Stimulated activated CD4-positive, alpha-beta T cell treated with anti-CD3 and anti-CD28 coated beads, Interleukin-2, amount 100 ng/mL, for 48 hours (primary cell): ENCODE data around the gene NBEAL1.
"Not testable (repeated sequence)": the region's sequence is repeated elsewhere in the genome, so short reads cannot be mapped to it uniquely, and the experiment has no call there.

Experiments used
- DNase-seq, 2 donors: peaks; one replicate each; pipeline ENCODE4 v3.0.0-alpha.2; 2020

Gene NBEAL1

DNA sequence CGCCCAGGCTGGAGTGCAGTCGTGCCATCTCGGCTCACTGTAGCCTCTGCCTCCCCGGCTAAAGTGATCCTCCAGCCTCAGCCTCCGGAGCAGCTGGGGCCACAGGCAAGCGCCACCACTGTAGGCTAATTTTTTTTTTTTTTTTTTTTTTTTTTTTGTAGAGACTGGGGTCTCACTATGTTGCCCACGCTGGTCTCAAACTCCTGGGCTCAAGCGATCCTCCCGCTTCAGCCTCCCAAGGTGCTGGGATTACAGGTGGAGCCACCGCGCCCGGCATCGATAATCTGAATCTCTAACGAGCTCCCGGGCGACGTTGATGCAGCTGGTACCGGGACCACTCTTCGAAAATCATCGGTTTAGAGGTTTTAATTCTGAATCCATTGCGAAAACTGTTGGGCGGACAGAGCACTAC is 223.6 kb downstream of the NBEAL1 start:
- no peak for DNase-seq

DNA sequence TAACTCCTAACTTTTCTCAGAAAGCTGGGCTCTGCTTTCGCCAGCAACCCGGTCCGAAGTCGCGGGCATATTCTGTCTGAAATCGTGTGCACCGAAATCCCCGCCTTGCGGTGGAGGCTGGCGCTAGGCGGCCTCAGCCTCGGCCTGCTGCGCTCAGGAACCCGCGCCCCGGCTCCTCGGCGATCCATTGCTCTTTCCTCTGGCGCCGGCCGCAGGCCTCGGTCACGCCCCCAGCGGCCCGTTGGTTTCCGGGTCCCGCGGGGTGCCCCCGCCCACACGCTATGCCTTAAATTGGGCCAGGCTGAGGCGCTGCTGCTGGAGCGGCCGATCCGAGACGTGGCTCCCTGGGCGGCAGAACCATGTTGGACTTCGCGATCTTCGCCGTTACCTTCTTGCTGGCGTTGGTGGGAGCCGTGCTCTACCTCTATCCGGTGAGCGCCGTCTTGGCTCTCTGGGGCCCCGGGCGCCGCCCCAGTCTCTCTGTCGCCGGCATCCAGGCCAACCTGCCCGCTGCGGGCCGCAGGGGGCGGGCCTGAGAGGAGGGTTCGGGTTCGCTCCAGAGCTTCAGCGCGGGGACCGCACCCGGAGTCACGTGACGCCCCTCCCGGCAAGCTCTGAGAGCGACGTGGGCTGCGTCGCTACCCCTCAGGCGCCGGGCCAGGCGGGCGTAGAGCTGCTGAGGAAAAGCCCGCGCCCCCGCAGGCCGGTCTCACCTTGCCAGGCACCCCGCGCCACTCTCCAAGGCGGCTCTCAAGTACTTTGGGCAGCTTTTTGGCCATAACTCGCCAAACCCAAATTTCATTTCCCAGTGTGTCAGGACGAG is 224.2 kb downstream of the NBEAL1 start, which contains the start of gene CYP20A1:
TSS of gene CYP20A1 (plus strand) at position 315 of the 823 bp plus-strand sequence. CDS start at position 360, 45 bp downstream.
- peak; percentile 96 for DNase-seq

DNA sequence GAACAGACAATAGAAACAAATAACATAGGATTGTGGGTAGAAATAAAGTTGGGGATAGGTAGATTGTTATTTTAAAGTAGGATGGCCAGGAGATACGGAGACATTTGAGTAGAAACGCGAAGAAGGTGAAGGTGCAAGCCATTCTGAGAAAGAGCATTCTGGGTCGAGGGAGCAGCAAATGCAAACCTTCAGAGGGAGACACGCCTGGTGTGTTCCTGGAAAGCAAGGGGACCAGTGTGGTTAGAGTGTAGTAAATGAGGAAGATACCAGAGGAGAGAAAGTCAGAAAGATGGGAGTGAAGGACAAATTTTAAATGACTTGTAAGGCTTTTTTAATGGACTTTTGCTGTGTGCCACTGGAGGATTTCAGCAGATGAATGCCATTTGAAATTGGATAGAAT is 225.8 kb downstream of the NBEAL1 start:
- no peak for DNase-seq

DNA sequence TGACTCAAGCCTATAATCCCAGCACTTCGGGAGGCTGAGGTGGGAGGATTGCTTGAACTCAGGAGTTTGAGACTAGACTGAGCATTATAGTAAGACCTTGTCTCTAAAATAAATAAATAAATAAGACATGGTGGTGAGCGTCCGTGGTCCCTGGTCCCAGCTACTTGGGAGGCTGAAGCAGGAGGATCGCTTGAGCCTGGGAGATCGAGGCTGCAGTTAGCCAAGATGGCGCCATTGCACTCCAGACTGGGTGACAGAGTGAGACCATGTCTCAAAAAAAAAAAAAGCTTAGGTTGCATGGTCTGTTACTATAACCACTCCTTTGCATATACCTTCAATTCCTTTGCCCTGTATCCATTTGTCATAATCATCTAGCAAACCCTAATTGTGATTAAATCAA is 227.8 kb downstream of the NBEAL1 start:
- DNase-seq, result no peak

DNA sequence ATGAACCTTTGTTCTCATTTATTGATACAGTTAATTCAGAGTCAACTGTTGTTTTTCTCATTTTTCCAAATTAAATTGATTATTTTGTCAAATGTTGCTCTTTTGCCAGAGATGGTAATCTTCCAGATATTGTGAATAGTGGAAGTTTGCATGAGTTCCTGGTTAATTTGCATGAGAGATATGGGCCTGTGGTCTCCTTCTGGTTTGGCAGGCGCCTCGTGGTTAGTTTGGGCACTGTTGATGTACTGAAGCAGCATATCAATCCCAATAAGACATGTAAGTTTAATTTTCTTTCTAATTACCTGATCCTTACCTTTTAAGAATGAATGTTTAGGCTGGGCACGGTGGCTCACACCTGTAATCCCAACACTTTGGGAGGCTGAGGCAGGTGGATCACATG is 232.0 kb downstream of the NBEAL1 start:
- no peak for DNase-seq

DNA sequence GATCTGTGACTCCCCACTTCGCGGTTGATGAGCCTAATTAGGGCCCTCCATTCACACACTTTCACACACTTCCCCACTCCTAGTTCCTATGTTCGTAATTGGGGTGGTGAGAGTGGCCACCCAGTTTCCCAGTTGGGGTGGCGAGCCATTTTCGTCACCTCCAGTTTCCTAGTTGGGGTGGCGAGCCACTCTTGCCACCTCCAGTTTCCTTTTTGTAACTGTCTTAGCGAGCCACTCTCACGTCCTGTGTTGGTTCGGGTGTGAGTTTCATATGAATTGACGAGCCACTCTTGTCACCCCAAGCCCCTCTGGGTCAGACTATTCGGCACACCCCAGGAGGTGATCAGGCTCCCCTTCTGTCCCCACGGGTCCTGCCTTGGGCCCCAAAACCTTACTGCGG is 238.1 kb downstream of the NBEAL1 start:
- DNase-seq, result no peak

DNA sequence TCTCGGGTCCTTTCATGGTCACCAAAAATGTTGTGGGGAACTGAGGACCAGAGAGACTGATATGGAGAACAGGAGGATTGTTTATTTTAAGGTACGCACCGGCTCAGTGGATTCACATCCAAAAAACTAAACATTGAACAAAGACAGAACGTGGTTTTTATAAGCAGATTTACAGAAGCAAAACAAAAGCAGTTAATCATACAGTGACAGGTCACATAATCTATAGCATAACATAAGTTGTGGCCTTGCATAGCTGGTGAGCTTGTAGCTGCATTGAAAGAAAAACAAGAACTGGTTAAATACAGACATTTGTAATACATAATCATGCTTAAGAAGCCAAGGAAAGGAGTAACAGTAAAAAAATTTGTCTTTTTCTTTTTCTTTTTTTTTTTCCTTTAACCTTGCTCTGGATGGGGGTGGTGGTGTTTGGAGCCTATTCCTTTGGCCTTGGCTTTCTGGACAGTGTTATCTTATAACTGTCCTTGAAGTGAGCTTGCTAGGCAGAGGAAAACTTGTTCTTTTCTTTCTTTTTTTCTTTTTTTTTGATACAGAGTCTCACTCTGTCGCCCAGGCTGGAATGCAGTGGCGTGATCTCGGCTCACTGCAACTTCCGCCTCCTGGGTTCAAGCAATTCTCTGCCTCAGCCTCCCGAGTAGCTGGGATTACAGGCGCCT is 238.9 kb downstream of the NBEAL1 start:
- not testable (repeated sequence) for DNase-seq

DNA sequence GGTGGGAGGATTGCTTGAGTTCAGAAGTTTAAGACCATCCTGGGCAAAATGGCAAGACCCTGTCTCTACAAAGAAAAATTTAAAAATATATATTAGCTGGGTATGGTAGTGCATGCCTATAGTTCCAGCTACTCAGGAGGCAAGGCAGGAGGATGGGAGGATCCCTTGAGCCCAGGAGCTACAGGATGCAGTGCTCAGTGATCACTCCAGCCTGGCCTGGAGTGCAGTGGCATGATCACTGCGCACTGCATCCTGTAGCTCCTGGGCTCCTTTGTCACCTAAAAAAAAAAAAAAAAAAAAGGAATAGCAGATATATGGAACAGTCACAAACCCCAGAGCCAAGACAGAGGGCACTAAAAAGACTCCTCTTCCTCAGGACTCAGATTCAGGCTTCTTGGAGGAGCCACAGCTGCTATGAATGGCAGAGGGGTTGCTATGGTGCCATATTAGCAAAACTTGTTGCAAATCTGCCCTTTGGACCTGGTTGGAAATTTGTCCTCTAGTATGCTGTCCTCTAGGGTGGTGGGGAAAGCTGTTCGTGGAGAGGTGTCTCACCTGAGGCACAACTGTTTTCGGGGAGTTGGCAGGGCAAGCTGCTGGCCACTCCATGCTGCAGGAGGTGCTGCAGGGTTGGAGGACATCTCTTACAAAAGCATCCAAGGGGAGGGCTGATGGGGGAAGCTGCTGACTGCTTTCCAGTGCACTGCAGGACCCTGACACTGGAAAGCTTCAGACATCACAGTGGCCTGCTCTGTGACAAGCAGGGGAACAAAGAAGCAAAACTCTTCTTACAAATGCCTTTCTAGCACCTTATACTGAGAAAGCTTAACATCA is 246.9 kb downstream of the NBEAL1 start:
- no peak for DNase-seq
